Thoracic aorta (tissue), 2 donors: Measurements from ENCODE around the gene DOCK4. TPM values are rescaled to one million over a fixed set of nuclear protein-coding genes. Genes with fewer than 3 reads are reported as not detected.

Experiments
- ATAC-seq: fragments of 150-250 bp; one replicate; pipeline ENCODE4 v1.8.0; 2017; ENCODE audit warnings: low read depth; ENCODE audit not compliant: insufficient number of reproducible peaks, low FRiP score
- DNase-seq: peaks from one replicate; pipeline ENCODE4 v3.0.0-alpha.2; 2020; ENCODE audit warnings: low spot score
- H3K27ac ChIP-seq, 2 donors: fragments of 200-600 bp; sonication (generic); 1 replicate in 1 of 2; 2 replicates in 1 of 2; pipeline ENCODE4 v1.5.1; 2016; ENCODE audit warnings: mild to moderate bottlenecking in 2 of 2, moderate library complexity in 2 of 2
- H3K27me3 ChIP-seq: fragments of 200-600 bp; sonication (generic); replicated peaks from 2 replicates; pipeline ENCODE4 v1.6.0; 2016; ENCODE audit warnings: mild to moderate bottlenecking; ENCODE audit not compliant: insufficient read depth
- H3K36me3 ChIP-seq: fragments of 200-600 bp; sonication (generic); one replicate; pipeline ENCODE4 v1.5.1; 2016
- H3K4me1 ChIP-seq, 2 donors: fragments of 200-600 bp; sonication (generic); 1 replicate in 1 of 2; 2 replicates in 1 of 2; pipeline versions ENCODE4 v1.5.1 to v1.6.0; 2016; ENCODE audit warnings: low read depth in 2 of 2, mild to moderate bottlenecking in 1 of 2; ENCODE audit not compliant: control insufficient read depth in 1 of 2
- H3K4me3 ChIP-seq: fragments of 200-600 bp; sonication (generic); 2 replicates; pipeline ENCODE4 v1.5.1; 2016; ENCODE audit warnings: mild to moderate bottlenecking
- H3K9me3 ChIP-seq: fragments of 200-600 bp; sonication (generic); 2 replicates; pipeline ENCODE4 v1.5.1; 2016
- CTCF ChIP-seq: fragments of 200-600 bp; sonication (generic); IDR thresholded peaks from one replicate; pipeline ENCODE4 v1.5.1; 2019; ENCODE audit warnings: antibody characterized with exemption
- total RNA-seq, 2 donors: library from RNA; depleted of rRNA; stranded (reverse); fragments of >200 nt; gene quantifications; one replicate each; pipeline versions ENCODE4 v1.1.0 to v1.2.3, GENCODE V29; 2016

Gene DOCK4
- total RNA-seq, 2 donors from 2014 or later = 22.3 to 71.5 TPM

DNA sequence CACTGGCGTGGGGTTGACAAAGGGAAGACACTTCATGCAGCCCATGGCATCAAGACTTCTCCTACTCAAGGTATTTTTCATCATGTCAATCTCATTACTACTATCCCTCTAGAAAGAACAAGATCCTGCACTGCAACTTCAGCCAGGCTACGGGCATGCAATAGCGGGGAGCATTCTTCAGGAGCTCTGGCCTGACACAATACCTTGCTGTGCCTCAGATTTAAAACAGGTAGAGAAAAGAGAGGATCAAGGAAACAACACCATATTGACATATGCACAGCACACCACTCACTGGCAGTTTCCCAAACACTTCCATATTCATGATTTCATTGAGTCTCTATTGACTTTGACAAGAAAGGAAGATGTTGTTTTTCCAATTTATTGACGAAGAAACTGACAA lies 51.5 kb downstream of the DOCK4 start:
- H3K4me3 ChIP-seq = no peak overlapping the region
- H3K27me3 ChIP-seq = no peaks in the 10 kb centered on the region
- TF ChIP-seq CTCF = no peak
- DNase-seq (no peak), ATAC-seq (no peak)
- no peaks in the 10 kb centered on the region for H3K4me1 ChIP-seq
- no peaks in the 10 kb centered on the region for H3K36me3 ChIP-seq
- no peaks in the 10 kb centered on the region for H3K9me3 ChIP-seq
- no peak overlapping the region for H3K27ac ChIP-seq

GRCh38 chr7:112152186-112152585 lies 54.0 kb downstream of the DOCK4 start:
- no peaks in the 10 kb centered on the region for H3K36me3 ChIP-seq
- no peaks in the 10 kb centered on the region for H3K27me3 ChIP-seq
- ATAC-seq (no peak), DNase-seq (no peak)
- TF ChIP-seq CTCF = no peak
- no peaks in the 10 kb centered on the region for H3K9me3 ChIP-seq
- no peak overlapping the region for H3K27ac ChIP-seq
- peaks cover 0 to 5% of the 10 kb centered on the region in 2 donors for H3K4me1 ChIP-seq
- H3K4me3 ChIP-seq = no peak overlapping the region

GRCh38 chr7:112150823-112151641 lies 55.2 kb downstream of the DOCK4 start:
- TF ChIP-seq CTCF = no peak
- DNase-seq (no peak), ATAC-seq (no peak)
- Histone ChIP-seq H3K27me3 (no peaks in the 10 kb centered on the region), H3K4me1 (peaks cover 0 to 5% of the 10 kb centered on the region in 2 donors), H3K4me3 (no peak overlapping the region), H3K36me3 (no peaks in the 10 kb centered on the region), H3K9me3 (no peaks in the 10 kb centered on the region), H3K27ac (no peak overlapping the region)

DNA sequence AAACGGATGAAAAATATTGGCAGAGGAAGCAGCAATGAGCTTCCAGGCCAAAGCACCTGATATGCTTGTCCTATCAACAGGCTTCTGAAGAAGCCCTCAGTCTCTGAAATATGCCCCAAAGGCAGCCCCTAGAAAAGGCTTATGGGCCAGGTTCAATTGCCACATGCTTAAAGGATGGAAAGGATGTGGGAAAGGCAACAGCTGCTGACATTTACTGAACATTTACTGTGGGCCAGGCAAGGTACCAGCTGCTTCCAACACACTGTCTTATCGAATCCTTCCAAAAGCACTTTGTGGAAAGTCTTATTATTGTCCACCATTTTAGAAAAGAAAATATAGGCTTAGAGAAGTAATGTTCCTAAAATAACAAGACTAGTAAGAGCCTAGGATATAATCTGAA lies 56.5 kb downstream of the DOCK4 start:
- no peaks in the 10 kb centered on the region for H3K27me3 ChIP-seq
- H3K36me3 ChIP-seq = no peaks in the 10 kb centered on the region
- H3K9me3 ChIP-seq = no peaks in the 10 kb centered on the region
- H3K4me1 ChIP-seq = peaks cover 0 to 8% of the 10 kb centered on the region in 2 donors
- no peak overlapping the region for H3K27ac ChIP-seq
- no peak for TF ChIP-seq CTCF
- ATAC-seq (no peak), DNase-seq (no peak)
- H3K4me3 ChIP-seq = no peak overlapping the region

DNA sequence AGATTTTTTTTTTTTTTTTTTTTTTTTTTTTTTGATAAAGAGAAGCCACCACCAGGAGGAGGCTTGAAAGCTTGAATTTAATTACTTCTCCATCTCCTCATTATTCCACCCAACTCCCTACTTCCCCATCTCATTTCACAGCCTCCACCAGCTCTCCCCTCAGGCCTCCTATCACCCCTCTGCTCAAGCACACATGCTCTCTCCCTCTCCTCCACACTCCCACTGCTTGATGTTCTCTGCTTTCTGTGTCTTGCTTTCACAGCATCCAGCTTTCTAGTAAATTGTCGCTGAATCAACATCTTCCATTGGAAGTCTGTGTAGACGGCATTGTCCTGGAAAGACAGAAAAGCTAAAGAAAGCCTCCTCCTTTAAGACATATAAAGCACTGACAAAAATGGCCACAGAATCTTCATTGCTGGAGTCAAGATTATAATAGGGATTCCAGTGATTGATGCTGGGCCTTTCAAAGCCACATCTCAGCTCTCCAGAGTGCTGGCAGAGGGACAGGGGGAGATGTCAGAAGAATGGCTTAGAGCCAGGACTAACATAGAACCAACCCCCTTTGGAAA lies 58.3 kb downstream of the DOCK4 start:
- H3K27ac ChIP-seq = no peak overlapping the region
- H3K36me3 ChIP-seq = no peaks in the 10 kb centered on the region
- ATAC-seq = no peak

More for the DNA sequence above, 58.3 kb downstream of the DOCK4 start:
- Histone ChIP-seq H3K9me3 (no peaks in the 10 kb centered on the region), H3K4me1 (peaks cover 6 to 27% of the 10 kb centered on the region in 2 donors), H3K27me3 (no peaks in the 10 kb centered on the region), H3K4me3 (no peak overlapping the region)
- no peak for DNase-seq
- no peak for TF ChIP-seq CTCF
